ENCODE results near the gene GPR35. TPM values are rescaled to one million over a fixed set of nuclear protein-coding genes. Genes with fewer than 3 reads are reported as not detected.
"Not testable (repeated sequence)": the region's sequence is repeated elsewhere in the genome, so short reads cannot be mapped to it uniquely, and the experiment has no call there.

GPR35 gene
- total RNA-seq, 1 donor from 2014 or later, result 2.0 TPM

DNA sequence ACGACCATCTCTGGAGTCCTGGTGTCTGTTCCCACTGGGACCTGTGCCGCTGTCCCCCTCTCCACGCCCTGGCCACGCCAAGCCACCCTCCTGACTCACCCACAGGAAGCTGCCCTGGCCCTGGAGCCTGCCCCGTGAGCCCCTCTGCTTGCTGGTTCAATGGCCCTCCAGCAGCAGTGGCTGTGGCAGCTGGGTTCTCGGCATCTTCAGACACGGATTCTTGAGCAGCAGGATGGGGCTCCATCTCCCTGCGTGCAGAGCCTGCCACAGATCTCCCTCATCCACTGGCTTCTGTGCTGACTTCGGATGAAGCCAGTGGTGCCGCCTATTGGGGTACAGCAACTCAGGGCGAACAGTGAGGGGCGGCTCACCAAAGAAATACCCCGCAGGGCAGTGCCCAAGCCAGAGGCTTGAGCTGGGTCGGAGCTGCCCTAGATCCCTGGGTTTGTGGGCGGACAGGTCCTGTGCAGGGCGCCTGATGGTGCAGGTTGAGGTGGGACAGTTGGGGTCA, 24.8 kb upstream of the GPR35 start:
- intact Hi-C loops (cut with DNase I), result no loop called here

DNA sequence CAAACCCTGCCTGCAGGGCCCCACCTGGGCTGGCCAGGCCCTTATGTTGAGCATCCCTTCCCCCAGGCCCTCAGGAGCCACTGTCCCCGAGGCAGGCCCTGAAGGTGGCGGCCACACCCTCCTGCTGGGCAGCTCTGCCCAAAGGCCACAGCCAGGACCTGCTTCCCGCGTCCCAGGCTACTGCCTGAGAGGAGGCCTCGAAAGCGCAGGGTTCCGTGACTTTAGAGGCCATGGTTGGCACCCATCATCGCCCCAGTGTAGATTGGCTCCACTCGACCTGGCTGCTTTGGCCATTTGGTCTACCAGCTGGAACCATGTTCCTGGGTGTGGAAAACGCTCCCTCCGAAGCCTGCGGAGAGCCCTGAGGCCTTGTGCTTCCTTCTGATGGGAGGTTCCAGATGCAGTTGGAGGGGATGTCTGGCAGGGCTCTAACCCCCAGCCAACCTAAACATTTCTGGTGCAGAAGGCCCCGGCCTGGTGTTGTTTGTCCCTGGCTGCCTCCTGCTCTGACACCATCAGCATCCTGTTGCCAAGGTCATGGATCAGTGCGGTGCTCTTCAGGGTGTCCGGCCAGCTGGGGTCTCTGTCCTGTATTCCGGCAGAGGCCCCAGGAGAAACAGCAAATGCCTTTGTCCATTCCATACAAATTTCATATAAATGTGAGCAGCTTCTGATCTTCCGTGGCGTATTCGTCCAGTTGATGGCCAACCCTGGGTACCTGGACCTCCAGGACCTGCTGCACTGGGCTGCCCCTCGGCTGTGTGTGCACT, 24.0 kb upstream of the GPR35 start:
- intact Hi-C loops (cut with DNase I), result no loop called here
- DNase-seq, result peak; percentile 39
- no peak for ATAC-seq (ENCODE audit: poor library complexity)

More for the DNA sequence above, 24.8 kb upstream of the GPR35 start:
- DNase-seq (peak; percentile 40), ATAC-seq (ENCODE audit: poor library complexity) (no peak)

DNA sequence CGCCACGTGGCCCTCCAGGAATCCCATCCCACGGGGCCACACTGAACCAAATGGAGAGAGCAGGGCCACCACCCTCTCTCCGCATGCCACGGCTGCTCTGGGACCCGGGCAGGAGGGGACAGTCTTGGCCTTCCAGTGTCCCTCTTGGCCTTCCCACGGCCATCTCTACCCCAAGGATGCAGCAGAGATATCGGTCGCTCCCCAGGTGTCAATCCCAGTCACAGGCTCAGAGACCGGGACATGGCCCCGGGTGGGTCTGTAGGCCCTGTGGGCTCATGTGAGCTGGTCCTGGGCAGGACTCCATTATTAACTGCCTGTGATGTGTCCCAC, 23.5 kb upstream of the GPR35 start:
- intact Hi-C loops (cut with DNase I), result no loop called here
- ATAC-seq (ENCODE audit: poor library complexity), result no peak
- DNase-seq, result peak; percentile 29

DNA sequence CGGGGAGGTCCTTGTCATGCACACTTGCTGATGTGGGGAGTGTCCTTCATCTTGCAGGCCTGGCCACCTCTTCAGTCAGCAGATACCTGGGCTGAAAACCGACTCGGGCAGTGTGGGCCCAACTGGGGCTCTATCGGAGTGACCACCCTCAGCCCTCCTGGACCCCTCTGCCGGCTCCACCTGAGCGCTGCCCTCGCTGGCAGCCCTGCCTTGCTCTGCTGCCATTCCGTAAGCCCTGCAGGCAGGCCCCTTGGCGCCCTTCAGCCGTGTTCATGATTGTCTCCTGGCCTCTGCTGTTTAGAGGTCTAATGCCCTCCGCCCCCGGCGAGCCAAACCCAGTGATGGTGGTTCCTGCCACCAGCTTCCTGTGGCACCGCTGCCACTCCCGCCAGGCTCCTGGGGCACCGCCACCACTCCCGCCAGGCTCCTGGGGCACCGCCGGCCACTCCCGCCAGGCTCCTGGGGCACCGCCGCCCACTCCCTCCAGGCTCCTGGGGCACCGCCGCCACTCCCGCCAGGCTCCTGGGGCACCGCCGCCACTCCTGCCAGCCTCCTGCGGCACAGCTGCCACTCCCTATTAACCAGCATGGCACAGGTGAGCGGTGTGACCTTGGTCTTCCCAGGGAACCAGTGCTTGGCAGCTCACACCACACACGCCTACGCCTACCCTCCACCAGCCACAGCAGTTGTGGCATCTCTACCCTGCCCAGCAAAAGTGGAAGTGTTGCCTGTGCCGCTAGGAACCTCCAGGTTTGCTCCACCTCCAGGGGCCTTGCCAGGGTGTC, 22.8 kb upstream of the GPR35 start:
- ATAC-seq (ENCODE audit: poor library complexity) (no peak), DNase-seq (peak; percentile 37)
- intact Hi-C loops (cut with DNase I), result no loop called here

DNA sequence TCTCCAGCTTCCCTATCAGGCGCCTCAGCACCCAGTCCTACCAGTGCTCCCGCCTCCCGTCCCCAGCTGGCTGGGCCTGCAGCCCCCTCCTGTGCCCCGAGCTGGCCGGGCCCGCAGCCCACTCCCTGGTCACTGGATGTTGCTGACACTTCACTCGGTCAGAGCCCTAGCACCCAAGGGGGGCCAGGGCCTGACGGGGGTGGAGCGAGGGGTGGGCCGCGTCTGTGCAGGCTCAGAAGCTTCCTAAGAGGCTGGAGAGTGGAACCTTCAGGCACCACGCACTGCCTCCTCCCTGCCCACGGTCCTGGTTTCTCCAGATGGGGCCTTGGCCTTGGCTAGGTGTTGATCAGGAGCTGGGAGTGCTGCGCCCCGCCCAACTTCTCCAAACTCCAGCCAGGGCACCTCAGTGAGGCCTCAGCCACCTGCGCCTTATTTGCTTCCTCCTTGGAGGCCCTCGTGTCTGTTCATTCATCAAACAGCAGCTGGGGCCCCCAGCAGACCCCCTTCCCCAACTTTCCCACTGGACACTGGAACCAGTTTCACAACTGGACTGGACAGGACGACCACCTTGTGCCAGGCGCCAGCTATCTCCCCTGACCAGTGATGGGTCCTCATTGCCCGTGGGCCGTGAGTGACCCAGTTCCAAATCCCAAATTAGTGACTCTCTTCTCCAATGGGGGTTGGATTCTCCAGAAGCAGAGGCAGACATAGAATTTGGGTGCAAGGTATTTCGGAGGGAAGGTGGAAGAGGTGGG, 22.0 kb upstream of the GPR35 start:
- intact Hi-C loops (cut with DNase I), result no loop called here
- no peak for ATAC-seq (ENCODE audit: poor library complexity)
- DNase-seq, result peak; percentile 26

DNA sequence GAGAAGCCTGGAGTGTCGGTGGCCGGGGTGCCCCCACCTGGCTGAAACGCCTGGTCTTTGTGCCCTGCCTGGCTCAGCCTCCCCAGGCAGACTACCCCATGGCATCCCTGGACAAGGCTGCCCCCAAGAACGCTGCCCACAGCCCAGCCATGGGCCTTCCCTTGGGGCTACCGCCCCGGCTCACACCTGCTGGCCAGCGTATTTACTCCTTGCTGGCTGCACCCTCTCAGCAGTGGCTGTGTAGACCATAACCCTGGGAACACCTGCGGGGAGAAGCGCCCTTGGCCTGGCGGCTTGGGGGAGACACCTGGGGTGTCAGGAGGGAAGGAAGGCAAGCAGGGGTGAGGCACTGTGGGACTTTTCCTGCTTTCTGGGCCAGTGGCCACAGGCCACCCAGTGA, 21.4 kb upstream of the GPR35 start:
- intact Hi-C loops (cut with DNase I), result no loop called here
- ATAC-seq (ENCODE audit: poor library complexity) (no peak), DNase-seq (no peak)

DNA sequence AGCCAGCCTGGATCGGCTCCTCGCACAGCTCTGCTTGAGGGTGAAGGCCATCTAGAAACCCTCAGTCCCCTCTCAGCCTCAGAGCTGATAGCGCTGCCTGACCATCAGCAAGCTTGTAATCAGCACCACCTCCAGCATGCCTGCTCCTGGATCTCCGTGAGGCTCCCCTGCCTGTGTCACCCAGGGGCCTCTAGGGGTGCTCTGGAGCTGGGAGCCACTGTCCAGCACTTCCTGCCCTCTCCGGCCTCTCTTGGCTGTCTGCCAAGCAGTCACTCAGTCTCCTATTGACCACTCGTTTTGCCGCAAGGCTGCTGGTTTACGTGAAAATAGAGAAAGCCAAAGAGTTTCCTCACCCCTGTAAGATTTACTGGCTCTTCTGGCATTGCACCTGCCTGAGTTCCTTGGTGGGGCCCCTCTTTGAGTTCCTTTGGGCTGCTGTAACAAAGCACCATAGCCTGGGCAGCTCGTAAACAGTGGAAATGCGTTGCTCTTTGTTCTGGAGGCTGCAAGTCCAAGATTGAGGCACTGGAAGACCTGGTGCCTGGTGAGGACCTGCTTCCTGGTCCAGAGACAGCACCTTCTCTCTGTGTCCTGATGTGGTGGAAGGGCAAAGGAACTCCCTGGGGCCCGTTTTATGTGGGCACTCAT, 20.9 kb upstream of the GPR35 start:
- DNase-seq, result peak; percentile 85
- ATAC-seq (ENCODE audit: poor library complexity), result peak; percentile 66
- intact Hi-C loops (cut with DNase I), result no loop called here

DNA sequence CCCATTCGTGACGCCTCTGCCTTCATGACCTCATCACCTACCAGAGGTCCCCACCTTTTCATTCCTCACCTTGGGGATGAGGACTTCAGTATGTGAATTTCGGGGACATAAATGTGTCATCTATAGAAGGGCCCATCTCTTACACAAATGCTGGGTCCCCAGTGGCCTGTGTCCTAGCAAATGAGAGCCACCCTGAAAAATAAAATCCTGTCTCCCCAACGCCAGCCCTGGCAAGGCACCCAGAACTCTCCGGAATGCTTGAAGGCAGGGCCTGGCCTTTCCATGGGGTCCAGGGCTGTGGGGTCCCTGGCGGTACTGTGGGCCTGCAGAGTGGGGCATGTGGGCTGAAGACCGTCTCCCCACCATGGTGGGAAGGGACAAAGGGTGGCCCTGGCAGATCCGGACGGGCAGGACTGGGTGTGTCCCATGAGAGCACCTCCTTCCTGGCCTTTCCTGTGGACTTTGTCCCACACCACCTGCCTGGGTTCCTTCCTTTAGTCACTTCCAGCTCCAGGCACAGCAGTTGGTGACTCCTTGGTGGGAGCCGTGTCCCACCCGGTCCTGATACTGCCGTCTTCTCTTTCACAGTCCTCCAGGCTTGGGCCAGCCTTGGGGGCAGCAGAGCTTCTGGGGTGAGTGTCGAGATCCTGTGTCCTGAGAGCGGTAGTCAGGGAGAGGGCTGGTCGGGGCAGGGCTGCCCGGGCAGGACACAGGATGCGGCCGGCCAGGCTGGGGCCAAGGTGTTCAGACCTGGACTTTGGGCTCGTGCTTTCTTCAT, 20.2 kb upstream of the GPR35 start:
- intact Hi-C loops (cut with DNase I), result no loop called here
- ATAC-seq (ENCODE audit: poor library complexity) (no peak), DNase-seq (peak; percentile 37)

DNA sequence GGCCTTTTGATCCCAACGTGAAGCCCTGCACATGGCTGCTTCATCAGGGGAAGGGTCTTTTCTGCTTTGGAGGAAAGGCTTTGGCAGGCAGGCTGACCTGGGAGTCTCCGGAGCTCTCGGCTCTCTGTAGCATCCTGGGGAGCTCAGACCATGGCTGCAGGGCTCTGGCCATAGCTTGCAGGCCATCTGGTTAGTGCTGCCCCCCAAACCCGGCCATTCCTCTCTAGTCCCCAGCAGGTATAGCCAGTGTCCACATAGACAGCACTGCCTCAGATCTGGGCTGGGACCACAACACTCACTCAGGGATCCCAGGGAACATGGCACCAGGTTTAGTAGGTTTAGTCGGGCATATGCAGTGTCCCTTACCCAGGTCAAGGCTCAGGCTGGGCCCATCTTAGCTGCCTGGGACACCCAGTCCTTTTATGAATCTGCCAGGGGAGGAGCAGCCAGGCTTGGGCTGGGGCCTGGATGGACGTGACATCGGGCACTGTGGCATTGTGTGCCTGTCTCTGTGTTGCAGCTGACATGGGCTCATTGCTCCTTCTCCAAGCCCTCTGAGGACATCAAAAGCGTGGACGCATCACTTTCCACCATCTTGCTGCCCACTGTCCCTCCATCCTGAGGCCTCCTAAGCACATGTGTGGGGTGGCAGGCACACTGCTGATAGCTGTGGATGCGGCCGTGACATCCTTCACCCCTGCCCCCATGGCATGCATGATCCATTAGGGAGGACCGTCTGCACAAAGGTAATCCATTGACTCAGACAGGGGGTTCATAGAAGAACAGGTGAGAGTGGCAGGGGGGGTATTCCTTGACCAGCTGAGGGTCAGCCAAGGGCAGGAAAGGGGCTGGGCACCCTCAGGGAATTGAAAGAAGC, 19.2 kb upstream of the GPR35 start:
- ATAC-seq (ENCODE audit: poor library complexity) (no peak), DNase-seq (peak; percentile 39)

DNA sequence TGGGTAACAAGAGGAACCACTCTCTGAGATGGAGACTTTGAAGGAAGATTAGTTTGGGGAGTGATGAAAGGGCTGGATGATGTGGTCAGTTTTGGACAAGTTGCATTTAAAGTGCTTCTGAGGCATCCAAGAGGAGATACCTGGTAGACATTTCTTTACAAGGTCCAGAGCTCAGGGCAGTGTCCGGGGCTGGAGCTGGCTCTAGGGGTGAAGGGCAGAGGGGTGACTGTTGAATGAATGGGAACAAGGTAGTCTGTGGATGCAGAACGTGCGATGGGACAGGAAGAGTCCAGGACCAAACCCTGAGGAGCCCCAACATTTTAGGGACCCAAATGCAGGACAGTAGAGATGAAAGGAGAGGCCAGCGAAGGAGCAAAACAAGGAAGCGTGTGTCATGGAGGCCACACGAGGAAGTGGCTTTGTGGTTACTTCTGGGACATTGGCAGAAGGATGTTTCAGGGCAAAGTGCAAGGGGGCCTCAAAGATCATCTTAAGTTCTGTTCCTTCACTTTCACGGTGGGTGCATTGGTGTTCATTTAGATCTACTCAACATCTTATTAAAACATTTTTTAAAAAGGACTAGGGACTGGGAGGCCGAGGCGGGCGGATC, 13.6 kb upstream of the GPR35 start:
- intact Hi-C loops (cut with DNase I), result no loop called here
- ATAC-seq (ENCODE audit: poor library complexity) (no peak), DNase-seq (peak; percentile 31)

More for the DNA sequence above, 19.2 kb upstream of the GPR35 start:
- intact Hi-C loops (cut with DNase I), result no loop called here

DNA sequence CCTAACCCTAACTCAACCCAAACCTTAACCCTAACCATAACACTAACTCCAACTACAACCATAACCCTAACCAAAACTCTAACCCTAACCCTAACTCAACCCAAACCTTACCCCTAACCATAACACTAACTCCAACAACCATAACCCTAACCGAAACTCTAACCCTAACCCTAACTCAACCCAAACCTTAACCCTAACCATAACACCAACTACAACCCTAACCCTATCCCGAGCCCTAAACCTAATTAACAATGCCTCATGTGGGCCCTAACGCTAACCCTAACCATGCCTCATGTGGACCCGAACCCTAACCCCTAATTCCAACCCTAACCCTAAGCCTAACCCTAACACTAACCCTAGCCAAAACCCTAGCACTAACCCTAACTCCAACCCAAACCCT, 11.5 kb upstream of the GPR35 start:
- DNase-seq (no peak), ATAC-seq (ENCODE audit: poor library complexity) (no peak)
- intact Hi-C loops (cut with DNase I), result no loop called here

DNA sequence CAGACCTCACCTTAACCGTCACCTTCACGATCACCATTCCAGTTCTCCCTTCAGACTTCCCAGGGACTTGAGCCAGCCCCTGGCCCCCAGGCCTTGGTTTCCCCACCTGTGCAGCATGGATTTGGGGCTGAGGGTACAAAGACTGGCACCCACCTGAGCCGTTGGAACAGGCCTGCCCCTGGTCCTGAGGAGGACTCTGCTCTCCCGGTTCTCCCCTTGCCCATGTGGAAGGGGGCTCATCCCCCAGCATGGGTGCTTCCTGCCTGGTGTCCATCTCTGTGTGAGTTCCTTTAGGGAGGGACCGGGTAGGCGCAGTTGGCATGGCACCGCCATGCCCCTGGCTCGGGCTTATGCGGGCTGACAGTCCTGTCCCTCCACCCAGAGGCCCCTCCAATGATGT, 10.9 kb upstream of the GPR35 start:
- intact Hi-C loops (cut with DNase I), result no loop called here
- DNase-seq (peak; percentile 13), ATAC-seq (ENCODE audit: poor library complexity) (no peak)

DNA sequence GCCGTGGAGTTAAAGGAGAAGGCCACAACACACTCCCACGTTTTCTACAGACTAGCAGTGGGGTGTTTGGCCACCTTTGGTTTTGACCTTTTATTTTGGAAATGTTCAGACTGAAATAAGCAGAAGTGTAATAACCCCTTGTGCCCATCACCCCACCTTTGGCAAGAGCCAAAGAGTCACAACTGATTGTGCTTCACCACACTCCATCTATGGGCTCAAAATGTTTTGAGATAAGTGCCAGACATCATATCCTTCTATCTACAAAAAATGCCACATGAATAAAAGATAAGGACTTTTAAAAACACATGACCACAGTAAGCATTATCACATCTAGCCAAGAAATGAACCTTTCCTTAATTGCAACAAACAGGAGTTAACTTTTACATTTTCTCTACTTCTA, 9.9 kb upstream of the GPR35 start:
- no peak for ATAC-seq (ENCODE audit: poor library complexity)
- DNase-seq, result no peak
- intact Hi-C loops (cut with DNase I), result no loop called here

DNA sequence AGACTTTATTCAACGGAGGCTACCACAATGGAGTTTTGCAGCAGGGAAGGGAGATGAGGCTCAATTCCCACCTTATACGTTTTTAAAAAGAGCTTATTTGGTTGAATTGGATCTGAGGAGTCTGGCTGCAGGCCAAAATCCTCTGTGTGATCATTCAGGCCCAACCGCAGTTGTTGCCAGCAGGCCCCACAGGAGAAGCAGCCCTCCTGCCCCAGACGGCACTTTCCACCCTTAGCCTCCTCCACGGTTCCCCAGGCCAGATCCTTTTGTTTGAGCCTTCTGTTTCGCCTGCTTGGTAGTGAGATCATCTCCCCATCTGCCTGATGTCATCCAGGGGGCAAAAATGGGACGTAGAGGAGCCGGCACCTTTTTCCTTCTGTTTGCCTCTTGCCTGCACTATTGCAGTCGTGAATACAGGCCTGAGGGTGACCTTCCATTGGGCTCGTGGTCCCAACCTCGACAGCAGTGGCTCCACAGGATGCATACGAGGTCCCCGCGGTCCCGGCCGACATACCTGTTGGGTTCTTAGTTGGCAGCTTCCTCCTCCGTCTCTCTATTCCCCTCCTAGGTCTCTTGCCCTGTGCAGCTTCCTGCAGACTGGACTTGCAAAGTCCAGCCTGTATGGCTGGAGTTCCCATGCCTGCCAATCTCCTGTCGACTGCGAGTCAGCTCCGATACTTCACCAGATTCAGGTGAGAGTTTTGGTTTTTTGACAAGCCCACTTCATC, 9.3 kb upstream of the GPR35 start:
- no peak for ATAC-seq (ENCODE audit: poor library complexity)
- peak; percentile 26 for DNase-seq
- intact Hi-C loops (cut with DNase I), result no loop called here

DNA sequence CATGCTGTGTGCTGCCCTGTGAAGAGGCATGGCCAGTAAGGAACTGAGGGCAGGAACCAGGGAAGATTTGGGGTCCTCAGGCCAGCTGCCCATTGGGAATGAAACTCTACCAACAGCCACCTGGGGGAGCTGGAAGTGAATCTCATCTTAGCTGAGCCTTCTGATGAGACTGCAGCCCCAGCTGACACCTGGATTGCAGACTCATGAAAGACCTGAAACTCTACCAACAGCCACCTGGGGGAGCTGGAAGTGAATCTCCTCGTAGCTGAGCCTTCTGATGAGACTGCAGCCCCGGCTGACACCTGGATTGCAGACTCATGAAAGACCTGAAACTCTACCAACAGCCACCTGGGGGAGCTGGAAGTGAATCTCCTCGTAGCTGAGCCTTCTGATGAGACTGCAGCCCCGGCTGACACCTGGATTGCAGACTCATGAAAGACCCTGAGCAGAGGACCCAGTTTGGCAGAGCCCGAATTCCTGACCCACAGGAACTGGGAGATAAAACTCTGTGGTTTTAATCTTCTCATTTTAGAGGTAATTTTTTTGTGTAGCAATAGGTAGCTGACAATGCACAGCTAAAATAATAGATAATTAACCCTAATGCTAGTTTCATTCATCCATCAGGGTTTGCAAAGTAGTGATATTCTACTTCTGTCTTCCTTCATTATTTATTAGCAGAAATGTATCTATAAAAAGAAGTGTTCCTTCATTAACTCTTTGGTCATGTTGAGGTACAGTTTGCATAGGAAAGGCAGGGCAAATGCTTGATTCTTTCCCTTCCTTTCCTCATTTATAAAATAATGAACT, 8.2 kb upstream of the GPR35 start:
- DNase-seq, result peak; percentile 17
- intact Hi-C loops (cut with DNase I); ATAC-seq (ENCODE audit: poor library complexity): not testable (repeated sequence)
